CD4-positive, alpha-beta T cell (primary cell): ENCODE results near the gene SNED1. TPM values are rescaled to one million over a fixed set of nuclear protein-coding genes. Genes with fewer than 3 reads are reported as not detected.

Source experiments
- ATAC-seq: fragments of 200-7000 bp; cut with Tn5 transposase; one replicate; pipeline ENCODE4 v1.10.0; 2022; ENCODE audit warnings: mild to moderate bottlenecking; ENCODE audit not compliant: poor library complexity
- CTCF ChIA-PET: fragments of 350-600 bp; sonication (Branson Sonifier 250); formaldehyde crosslinking; loops from one replicate; lab custom pipeline; 2021; ENCODE audit warnings: antibody characterized with exemption, inconsistent platforms; lab: Charles Lee
- POLR2A ChIA-PET: fragments of 350-600 bp; sonication (Branson Sonifier 250); formaldehyde crosslinking; loops from one replicate; lab custom pipeline; 2021; ENCODE audit warnings: antibody characterized with exemption, inconsistent platforms; lab: Charles Lee
- DNase-seq, 14 experiments: peaks; one replicate each; pipeline ENCODE4 v3.0.0-alpha.2; 2013 to 2020; ENCODE audit warnings: mixed read lengths in 2 of 14
- H3K27ac ChIP-seq, 2 donors: one replicate each; pipeline versions ENCODE4 v1.5.1 to v1.7.0; 2013; ENCODE audit warnings: low read length in 2 of 2, low read depth in 1 of 2, mild to moderate bottlenecking in 1 of 2
- H3K27me3 ChIP-seq, 2 experiments: 1 replicate in 1 of 2; 2 replicates in 1 of 2; pipeline versions ENCODE4 v1.6.1 to v1.7.0; 2013; ENCODE audit warnings: low read length in 2 of 2, control low read depth in 1 of 2, mild to moderate bottlenecking in 1 of 2, moderate library complexity in 1 of 2; ENCODE audit not compliant: insufficient read depth in 2 of 2, control insufficient read depth in 1 of 2
- H3K36me3 ChIP-seq: one replicate; pipeline ENCODE4 v1.6.1; 2013; ENCODE audit warnings: low read length, control low read depth; ENCODE audit not compliant: insufficient read depth
- H3K4me1 ChIP-seq: one replicate; pipeline ENCODE4 v1.6.1; 2013; ENCODE audit warnings: low read length, control low read depth; ENCODE audit not compliant: insufficient read depth
- H3K4me3 ChIP-seq: one replicate; pipeline ENCODE4 v1.5.1; 2013; ENCODE audit warnings: mild to moderate bottlenecking, low read length, moderate library complexity
- H3K9me3 ChIP-seq, 2 experiments: 1 replicate in 1 of 2; 2 replicates in 1 of 2; pipeline versions ENCODE4 v1.6.1 to v1.7.0; 2013; ENCODE audit warnings: low read length in 2 of 2, mild to moderate bottlenecking in 2 of 2, control low read depth in 1 of 2, moderate library complexity in 1 of 2; ENCODE audit not compliant: control insufficient read depth in 1 of 2, insufficient read depth in 1 of 2
- H3K27ac Mint-ChIP-seq: one replicate; pipeline ENCODE4 v1.8.0; 2020; ENCODE audit warnings: mixed read lengths
- H3K27me3 Mint-ChIP-seq: one replicate; pipeline ENCODE4 v1.8.0; 2021; ENCODE audit warnings: mixed read lengths
- H3K36me3 Mint-ChIP-seq: one replicate; pipeline ENCODE4 v1.8.0; 2021; ENCODE audit warnings: low read depth, mixed read lengths
- H3K4me1 Mint-ChIP-seq: one replicate; pipeline ENCODE4 v1.8.0; 2021; ENCODE audit warnings: low read depth, mixed read lengths
- H3K4me3 Mint-ChIP-seq: one replicate; pipeline ENCODE4 v1.8.0; 2020; ENCODE audit warnings: mild to moderate bottlenecking, mixed read lengths
- H3K9me3 Mint-ChIP-seq: one replicate; pipeline ENCODE4 v1.8.0; 2020; ENCODE audit warnings: mixed read lengths
- intact Hi-C, 2 experiments: fragments of 100-400 bp; cut with DNase I in 1 of 2; cut with micrococcal nuclease in 1 of 2; formaldehyde crosslinking; loops; one replicate each; pipeline versions ENCODE4 v1.15.1 to v1.9.0; 2023 to 2025; cut with DNase I, micrococcal nuclease
- total RNA-seq, 174 experiments: library from RNA in 2 of 174; stranded (reverse) in 2 of 174; gene quantifications; one replicate each; pipeline ENCODE4 v1.2.3 and lab custom pipeline; 2021 to 2026
- TF ChIP-seq, protein P1 (sequence below): fragments of 200-600 bp; IDR thresholded peaks from one replicate; pipeline ENCODE4 v1.8.0; 2022; ENCODE audit warnings: antibody characterized with exemption, mild to moderate bottlenecking

The SNED1 gene
- total RNA-seq, 2 experiments from 2014 or later: 42.0 to 42.7 TPM

GRCh38 chr2:240955306-240956170 is 42.9 kb upstream of the SNED1 start:
- Mint-ChIP-seq H3K4me1 (no peaks in the 10 kb centered on the region), H3K36me3 (no peaks in the 10 kb centered on the region), H3K27ac (no peak overlapping the region), H3K27me3 (peaks cover 5% of the 10 kb centered on the region), H3K9me3 (no peaks in the 10 kb centered on the region), H3K4me3 (no peak overlapping the region)
- ATAC-seq: no peak
- ChIA-PET CTCF (no interaction called here), POLR2A (no interaction called here)
- Histone ChIP-seq H3K36me3 (no peaks in the 10 kb centered on the region), H3K27me3 (peaks cover 0 to 4% of the 10 kb centered on the region in 2 experiments), H3K4me3 (no peak overlapping the region), H3K4me1 (no peaks in the 10 kb centered on the region), H3K9me3 (peaks cover 0 to 4% of the 10 kb centered on the region in 2 experiments), H3K27ac (no peak overlapping the region)
- intact Hi-C loops: no loop called here
- TF ChIP-seq, protein P1, sequence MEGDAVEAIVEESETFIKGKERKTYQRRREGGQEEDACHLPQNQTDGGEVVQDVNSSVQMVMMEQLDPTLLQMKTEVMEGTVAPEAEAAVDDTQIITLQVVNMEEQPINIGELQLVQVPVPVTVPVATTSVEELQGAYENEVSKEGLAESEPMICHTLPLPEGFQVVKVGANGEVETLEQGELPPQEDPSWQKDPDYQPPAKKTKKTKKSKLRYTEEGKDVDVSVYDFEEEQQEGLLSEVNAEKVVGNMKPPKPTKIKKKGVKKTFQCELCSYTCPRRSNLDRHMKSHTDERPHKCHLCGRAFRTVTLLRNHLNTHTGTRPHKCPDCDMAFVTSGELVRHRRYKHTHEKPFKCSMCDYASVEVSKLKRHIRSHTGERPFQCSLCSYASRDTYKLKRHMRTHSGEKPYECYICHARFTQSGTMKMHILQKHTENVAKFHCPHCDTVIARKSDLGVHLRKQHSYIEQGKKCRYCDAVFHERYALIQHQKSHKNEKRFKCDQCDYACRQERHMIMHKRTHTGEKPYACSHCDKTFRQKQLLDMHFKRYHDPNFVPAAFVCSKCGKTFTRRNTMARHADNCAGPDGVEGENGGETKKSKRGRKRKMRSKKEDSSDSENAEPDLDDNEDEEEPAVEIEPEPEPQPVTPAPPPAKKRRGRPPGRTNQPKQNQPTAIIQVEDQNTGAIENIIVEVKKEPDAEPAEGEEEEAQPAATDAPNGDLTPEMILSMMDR: no peak
- peak in 1 of 14 experiments; percentile 32 for DNase-seq

- Histone ChIP-seq H3K27ac (no peak overlapping the region), H3K4me1 (no peaks in the 10 kb centered on the region), H3K27me3 (peaks cover 0 to 4% of the 10 kb centered on the region in 2 experiments), H3K4me3 (no peak overlapping the region), H3K9me3 (no peaks in the 10 kb centered on the region), H3K36me3 (no peaks in the 10 kb centered on the region)
- H3K36me3 Mint-ChIP-seq: no peaks in the 10 kb centered on the region
- ATAC-seq (no peak), DNase-seq (peak in 1 of 14 experiments; percentile 7)
- H3K9me3 Mint-ChIP-seq: no peaks in the 10 kb centered on the region
- no peaks in the 10 kb centered on the region for H3K4me1 Mint-ChIP-seq
- intact Hi-C loops: no loop called here
- TF ChIP-seq, protein P1: no peak
- CTCF ChIA-PET: no interaction called here
- POLR2A ChIA-PET: no interaction called here
- H3K27me3 Mint-ChIP-seq: peaks cover 5% of the 10 kb centered on the region
- no peak overlapping the region for H3K27ac Mint-ChIP-seq
- no peak overlapping the region for H3K4me3 Mint-ChIP-seq
Observed at GRCh38 chr2:240956171-240956934, 42.1 kb upstream of the SNED1 start.

DNA sequence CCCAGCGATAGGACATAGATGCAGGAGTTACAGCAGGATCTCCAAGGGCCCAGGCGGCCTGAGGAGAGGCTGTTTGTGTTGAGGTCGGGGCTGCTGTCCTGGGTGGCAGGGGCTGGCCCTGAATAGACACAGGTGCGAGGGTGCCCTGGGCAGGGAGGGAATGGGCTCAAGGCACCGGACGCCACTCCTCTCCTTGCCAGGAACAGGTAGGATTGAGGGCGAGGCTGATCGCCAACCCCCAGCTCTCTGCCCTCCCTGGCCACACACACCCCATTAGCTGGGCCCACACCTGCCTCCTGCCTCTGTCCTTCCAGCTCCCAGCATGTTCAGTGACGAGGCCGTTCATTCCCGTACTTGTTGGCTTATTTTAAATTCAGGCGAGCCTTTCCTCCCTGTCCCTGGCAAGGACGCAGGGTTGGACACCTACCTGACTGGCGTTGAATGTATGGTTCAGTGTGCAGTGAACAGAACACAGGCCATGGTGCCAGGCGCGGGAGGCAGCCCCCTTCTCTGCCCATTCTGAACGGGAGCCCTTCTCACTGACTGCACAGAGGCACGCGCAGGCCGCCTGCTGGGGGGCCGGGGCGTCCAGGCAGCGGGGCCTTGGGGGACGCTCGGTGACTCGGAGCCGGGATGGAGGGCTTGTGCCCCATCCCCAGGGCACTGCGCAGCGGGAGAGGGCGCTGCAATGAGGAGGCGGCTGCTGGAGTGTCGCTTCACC is 41.3 kb upstream of the SNED1 start:
- no peak overlapping the region for H3K27ac Mint-ChIP-seq
- CTCF ChIA-PET: no interaction called here
- H3K36me3 ChIP-seq: no peaks in the 10 kb centered on the region
- TF ChIP-seq, protein P1: no peak
- peaks cover 5% of the 10 kb centered on the region for H3K27me3 Mint-ChIP-seq
- peak in 1 of 14 experiments; percentile 6 for DNase-seq
- no peak overlapping the region for H3K27ac ChIP-seq
- H3K4me3 Mint-ChIP-seq: no peak overlapping the region
- intact Hi-C loops: no loop called here
- peaks cover 0 to 4% of the 10 kb centered on the region in 2 experiments for H3K27me3 ChIP-seq
- H3K36me3 Mint-ChIP-seq: no peaks in the 10 kb centered on the region
- POLR2A ChIA-PET: no interaction called here
- H3K4me1 ChIP-seq: no peaks in the 10 kb centered on the region
- no peaks in the 10 kb centered on the region for H3K9me3 ChIP-seq
- H3K4me3 ChIP-seq: no peak overlapping the region
- H3K4me1 Mint-ChIP-seq: no peaks in the 10 kb centered on the region
- ATAC-seq: no peak
- H3K9me3 Mint-ChIP-seq: no peaks in the 10 kb centered on the region
